ENCODE results near the gene ANTXR2. TPM values are rescaled to one million over a fixed set of nuclear protein-coding genes. Genes with fewer than 3 reads are reported as not detected.

ANTXR2 gene
- total RNA-seq, 6 donors from 2014 or later: 26.0 to 61.0 (median 37.5) TPM

GRCh38 chr4:79886557-79886956 is 186.5 kb downstream of the ANTXR2 start:
- 58 to 67% methylated on average over 1 of the region's 1 CpG for WGBS, 2 donors
- Histone ChIP-seq H3K4me3 (no peak overlapping the region), H3K27me3 (no peaks in the 10 kb centered on the region), H3K36me3 (no peaks in the 10 kb centered on the region), H3K4me1 (peaks cover 0 to 6% (median 0%) of the 10 kb centered on the region in 4 donors), H3K27ac (no peak overlapping the region), H3K9me3 (no peaks in the 10 kb centered on the region)
- no peak for ATAC-seq (ENCODE audit: low FRiP score in 2 of 2)
- no peak for DNase-seq
- TF ChIP-seq POLR2A (IDR thresholded peaks at IDR 0.05) (no peak), CTCF (IDR thresholded peaks at IDR 0.05) (no peak), EP300 (IDR thresholded peaks at IDR 0.05) (no peak), POLR2AphosphoS5 (IDR thresholded peaks at IDR 0.05) (no peak)

- Histone ChIP-seq H3K27ac (no peak overlapping the region), H3K4me3 (no peak overlapping the region), H3K27me3 (no peaks in the 10 kb centered on the region), H3K4me1 (peaks cover 0 to 6% (median 0%) of the 10 kb centered on the region in 4 donors), H3K36me3 (no peaks in the 10 kb centered on the region), H3K9me3 (no peaks in the 10 kb centered on the region)
- TF ChIP-seq CTCF (IDR thresholded peaks at IDR 0.05) (no peak), EP300 (IDR thresholded peaks at IDR 0.05) (no peak), POLR2AphosphoS5 (IDR thresholded peaks at IDR 0.05) (no peak), POLR2A (IDR thresholded peaks at IDR 0.05) (no peak)
- no peak for ATAC-seq (ENCODE audit: low FRiP score in 2 of 2)
- 68 to 81% methylated on average over 5 of the region's 5 CpGs for WGBS, 2 donors
- no peak for DNase-seq
Observed at GRCh38 chr4:79886021-79886420, 187.0 kb downstream of the ANTXR2 start.

GRCh38 chr4:79883290-79883689 is 189.7 kb downstream of the ANTXR2 start:
- DNase-seq (no peak), ATAC-seq (ENCODE audit: low FRiP score in 2 of 2) (no peak)
- no peaks in the 10 kb centered on the region for H3K36me3 ChIP-seq
- peaks cover 0 to 6% (median 0%) of the 10 kb centered on the region in 4 donors for H3K4me1 ChIP-seq
- H3K27me3 ChIP-seq: no peaks in the 10 kb centered on the region
- H3K9me3 ChIP-seq: no peaks in the 10 kb centered on the region
- H3K4me3 ChIP-seq: no peak overlapping the region
- 96 to 100% methylated on average over 1 of the region's 1 CpG for WGBS, 2 donors
- TF ChIP-seq CTCF (IDR thresholded peaks at IDR 0.05): no peak
- TF ChIP-seq EP300 (IDR thresholded peaks at IDR 0.05): no peak
- no peak for TF ChIP-seq POLR2A (IDR thresholded peaks at IDR 0.05)
- no peak for TF ChIP-seq POLR2AphosphoS5 (IDR thresholded peaks at IDR 0.05)
- no peak overlapping the region for H3K27ac ChIP-seq

GRCh38 chr4:79882806-79883205 is 190.2 kb downstream of the ANTXR2 start:
- no peak overlapping the region for H3K4me3 ChIP-seq
- 39 to 59% methylated on average over 1 of the region's 1 CpG for WGBS, 2 donors
- no peak for ATAC-seq (ENCODE audit: low FRiP score in 2 of 2)

More at GRCh38 chr4:79882806-79883205, 190.2 kb downstream of the ANTXR2 start:
- Histone ChIP-seq H3K27me3 (no peaks in the 10 kb centered on the region), H3K4me1 (peaks cover 0 to 6% (median 0%) of the 10 kb centered on the region in 4 donors), H3K9me3 (no peaks in the 10 kb centered on the region), H3K27ac (no peak overlapping the region), H3K36me3 (no peaks in the 10 kb centered on the region)
- TF ChIP-seq CTCF (IDR thresholded peaks at IDR 0.05): no peak
- TF ChIP-seq POLR2AphosphoS5 (IDR thresholded peaks at IDR 0.05): no peak
- TF ChIP-seq EP300 (IDR thresholded peaks at IDR 0.05): no peak
- TF ChIP-seq POLR2A (IDR thresholded peaks at IDR 0.05): no peak
- DNase-seq: no peak
